ENCODE data around the gene C3orf22. TPM values are rescaled to one million over a fixed set of nuclear protein-coding genes. Genes with fewer than 3 reads are reported as not detected.

The C3orf22 gene
- polyA plus RNA-seq, 3 donors = not detected

- intact Hi-C loops (cut with micrococcal nuclease) = no loop called here
- Histone ChIP-seq H3K27ac (ENCODE audit: low read depth in 1 of 2, low read length in 2 of 2) (no peak overlapping the region), H3K9ac (ENCODE audit: insufficient read depth, low read length, poor library complexity, severe bottlenecking) (no peak overlapping the region), H3K79me2 (ENCODE audit: insufficient read depth, low read length) (no peaks in the 10 kb centered on the region), H3K36me3 (replicated peaks in 1 of 2; ENCODE audit: control insufficient read depth in 1 of 2, insufficient read depth in 2 of 2, low read length in 2 of 2) (no peaks in the 10 kb centered on the region), H3K27me3 (ENCODE audit: control insufficient read depth in 2 of 2, insufficient read depth in 2 of 2, low read length in 2 of 2) (no peaks in the 10 kb centered on the region), H2AFZ (ENCODE audit: insufficient read depth, low read depth, low read length, poor library complexity, severe bottlenecking) (no peak overlapping the region), H3K9me3 (replicated peaks in 1 of 2; ENCODE audit: control insufficient read depth in 1 of 2, insufficient read depth in 1 of 2, low read length in 2 of 2) (no peaks in the 10 kb centered on the region), H3K4me2 (replicated peaks; ENCODE audit: extremely low read depth, low read length, poor library complexity, severe bottlenecking) (no peak overlapping the region), H4K20me1 (ENCODE audit: insufficient read depth, low read length) (no peaks in the 10 kb centered on the region), H3K4me3 (replicated peaks in 1 of 3; ENCODE audit: low read depth in 2 of 3, low read length in 3 of 3) (no peak overlapping the region), H3K4me1 (ENCODE audit: control insufficient read depth in 1 of 2, insufficient read depth in 2 of 2, low read length in 2 of 2) (no peaks in the 10 kb centered on the region)
- Mint-ChIP-seq H3K27me3 (ENCODE audit: low read depth in 3 of 3) (peaks cover 0 to 2% (median 2%) of the 10 kb centered on the region in 3 donors), H3K36me3 (no peaks in the 10 kb centered on the region), H3K4me1 (no peaks in the 10 kb centered on the region), H3K4me3 (no peak overlapping the region), H3K9me3 (no peaks in the 10 kb centered on the region), H3K27ac (no peak overlapping the region)
- 91% methylated on average over 7 of the region's 7 CpGs for WGBS (ENCODE audit: insufficient coverage)
- DNase-seq = no peak
- TF ChIP-seq CTCF (IDR thresholded peaks at IDR 0.05) = no peak
Measured at GRCh38 chr3:126571078-126571477, 12.3 kb upstream of the C3orf22 start.

GRCh38 chr3:126570103-126570541 lies 11.4 kb upstream of the C3orf22 start:
- Histone ChIP-seq H3K4me3 (replicated peaks in 1 of 3; ENCODE audit: low read depth in 2 of 3, low read length in 3 of 3) (no peak overlapping the region), H3K27me3 (ENCODE audit: control insufficient read depth in 2 of 2, insufficient read depth in 2 of 2, low read length in 2 of 2) (no peaks in the 10 kb centered on the region), H4K20me1 (ENCODE audit: insufficient read depth, low read length) (no peaks in the 10 kb centered on the region), H3K9ac (ENCODE audit: insufficient read depth, low read length, poor library complexity, severe bottlenecking) (peak overlapping the region; percentile 27), H3K4me1 (ENCODE audit: control insufficient read depth in 1 of 2, insufficient read depth in 2 of 2, low read length in 2 of 2) (no peaks in the 10 kb centered on the region), H3K4me2 (replicated peaks; ENCODE audit: extremely low read depth, low read length, poor library complexity, severe bottlenecking) (no peak overlapping the region), H3K9me3 (replicated peaks in 1 of 2; ENCODE audit: control insufficient read depth in 1 of 2, insufficient read depth in 1 of 2, low read length in 2 of 2) (no peaks in the 10 kb centered on the region), H3K36me3 (replicated peaks in 1 of 2; ENCODE audit: control insufficient read depth in 1 of 2, insufficient read depth in 2 of 2, low read length in 2 of 2) (no peaks in the 10 kb centered on the region), H3K27ac (ENCODE audit: low read depth in 1 of 2, low read length in 2 of 2) (no peak overlapping the region), H3K79me2 (ENCODE audit: insufficient read depth, low read length) (no peaks in the 10 kb centered on the region), H2AFZ (ENCODE audit: insufficient read depth, low read depth, low read length, poor library complexity, severe bottlenecking) (no peak overlapping the region)
- no peaks in the 10 kb centered on the region for H3K36me3 Mint-ChIP-seq
- H3K27ac Mint-ChIP-seq = peak overlapping the region in 1 of 7 donors; percentile 58
- H3K4me3 Mint-ChIP-seq = no peak overlapping the region
- peaks cover 0 to 2% (median 2%) of the 10 kb centered on the region in 3 donors for H3K27me3 Mint-ChIP-seq (ENCODE audit: low read depth in 3 of 3)
- no peaks in the 10 kb centered on the region for H3K9me3 Mint-ChIP-seq
- 83% methylated on average over 3 of the region's 6 CpGs for WGBS (ENCODE audit: insufficient coverage)
- no peak for DNase-seq
- H3K4me1 Mint-ChIP-seq = no peaks in the 10 kb centered on the region
- TF ChIP-seq CTCF (IDR thresholded peaks at IDR 0.05) = no peak
- intact Hi-C loops (cut with micrococcal nuclease) = no loop called here
